H9 (cell line): ENCODE data around the gene PLA2G5. TPM values are rescaled to one million over a fixed set of nuclear protein-coding genes. Genes with fewer than 3 reads are reported as not detected.
"Not testable (repeated sequence)": the region's sequence is repeated elsewhere in the genome, so short reads cannot be mapped to it uniquely, and the experiment has no call there.

Source experiments
- DNase-seq: peaks from one replicate; pipeline ENCODE4 v3.0.0-alpha.2; 2017
- H2AFZ ChIP-seq: one replicate; pipeline ENCODE4 v1.6.1; 2013; ENCODE audit warnings: mild to moderate bottlenecking, low read length, control low read depth, moderate library complexity
- H2AK5ac ChIP-seq: 2 replicates; pipeline ENCODE4 v1.6.1; 2013; ENCODE audit warnings: low read length, control low read depth, mixed read lengths; ENCODE audit not compliant: insufficient read length
- H2BK120ac ChIP-seq: one replicate; pipeline ENCODE4 v1.6.1; 2013; ENCODE audit warnings: low read depth, mild to moderate bottlenecking, low read length, control low read depth, inconsistent platforms; ENCODE audit not compliant: poor library complexity, severe bottlenecking
- H2BK12ac ChIP-seq: 2 replicates; pipeline ENCODE4 v1.6.1; 2013; ENCODE audit warnings: low read length, control low read depth, mixed read lengths, low read depth; ENCODE audit not compliant: insufficient read length
- H2BK15ac ChIP-seq: 2 replicates; pipeline ENCODE4 v1.6.1; 2013; ENCODE audit warnings: low read depth, low read length, control low read depth
- H2BK20ac ChIP-seq: one replicate; pipeline ENCODE4 v1.6.1; 2013; ENCODE audit warnings: low read depth, mild to moderate bottlenecking, low read length, control low read depth, inconsistent platforms; ENCODE audit not compliant: poor library complexity, severe bottlenecking
- H2BK5ac ChIP-seq: 2 replicates; pipeline ENCODE4 v1.6.1; 2013; ENCODE audit warnings: low read length, control low read depth, mixed read lengths; ENCODE audit not compliant: insufficient read length
- H3K14ac ChIP-seq: 2 replicates; pipeline ENCODE4 v1.6.1; 2013; ENCODE audit warnings: low read length, control low read depth; ENCODE audit not compliant: insufficient read depth
- H3K18ac ChIP-seq: 2 replicates; pipeline ENCODE4 v1.6.1; 2013; ENCODE audit warnings: low read depth, mild to moderate bottlenecking, mixed read lengths, low read length, control low read depth; ENCODE audit not compliant: insufficient read length
- H3K23ac ChIP-seq: 2 replicates; pipeline ENCODE4 v1.6.1; 2013; ENCODE audit warnings: low read length, control low read depth, mixed read lengths, low read depth; ENCODE audit not compliant: insufficient read length
- H3K23me2 ChIP-seq: 2 replicates; pipeline ENCODE4 v1.6.1; 2013; ENCODE audit warnings: low read depth, mild to moderate bottlenecking, mixed read lengths, low read length, control low read depth; ENCODE audit not compliant: insufficient read length, poor library complexity, severe bottlenecking
- H3K27ac ChIP-seq: 2 replicates; pipeline ENCODE4 v1.5.1; 2013; ENCODE audit warnings: low read length, control low read depth, mixed read lengths, low read depth; ENCODE audit not compliant: insufficient read length
- H3K27me3 ChIP-seq: 2 replicates; pipeline ENCODE4 v1.6.1; 2013; ENCODE audit warnings: low read length, control low read depth, inconsistent platforms; ENCODE audit not compliant: insufficient read depth
- H3K4ac ChIP-seq: 2 replicates; pipeline ENCODE4 v1.6.1; 2013; ENCODE audit warnings: low read depth, mild to moderate bottlenecking, control low read depth, inconsistent platforms, low read length, moderate library complexity
- H3K4me1 ChIP-seq: 2 replicates; pipeline ENCODE4 v1.6.1; 2013; ENCODE audit warnings: low read length, control low read depth, inconsistent platforms; ENCODE audit not compliant: insufficient read depth
- H3K4me2 ChIP-seq: 2 replicates; pipeline ENCODE4 v1.6.1; 2013; ENCODE audit warnings: low read length, control low read depth, mixed read lengths; ENCODE audit not compliant: insufficient read length, insufficient read depth
- H3K56ac ChIP-seq: 2 replicates; pipeline ENCODE4 v1.6.1; 2013; ENCODE audit warnings: low read depth, mild to moderate bottlenecking, mixed read lengths, low read length, control low read depth; ENCODE audit not compliant: insufficient read length
- H3K79me1 ChIP-seq: 2 replicates; pipeline ENCODE4 v1.6.1; 2013; ENCODE audit warnings: low read depth, mild to moderate bottlenecking, moderate library complexity, low read length, control low read depth, inconsistent platforms; ENCODE audit not compliant: insufficient read depth, poor library complexity, severe bottlenecking
- H3K79me2 ChIP-seq: 2 replicates; pipeline ENCODE4 v1.6.1; 2013; ENCODE audit warnings: low read length, control low read depth, inconsistent platforms; ENCODE audit not compliant: insufficient read depth
- H3K9ac ChIP-seq: 2 replicates; pipeline ENCODE4 v1.6.1; 2013; ENCODE audit warnings: low read length, control low read depth, mixed read lengths; ENCODE audit not compliant: insufficient read length; ENCODE audit errors: extremely low read depth
- H3K9me3 ChIP-seq: one replicate; pipeline ENCODE4 v1.6.1; 2013; ENCODE audit warnings: low read depth, low read length, inconsistent platforms; ENCODE audit not compliant: control insufficient read depth
- H3T11ph ChIP-seq: one replicate; pipeline ENCODE4 v1.6.1; 2013; ENCODE audit warnings: mild to moderate bottlenecking, low read length, control low read depth, inconsistent platforms
- H4K20me1 ChIP-seq: one replicate; pipeline ENCODE4 v1.6.1; 2013; ENCODE audit not compliant: control insufficient read depth, insufficient read length, insufficient read depth
- H4K5ac ChIP-seq: 2 replicates; pipeline ENCODE4 v1.6.1; 2013; ENCODE audit warnings: low read depth, mild to moderate bottlenecking, mixed read lengths, low read length, control low read depth; ENCODE audit not compliant: insufficient read length
- H4K8ac ChIP-seq: replicated peaks from 2 replicates; pipeline ENCODE4 v1.6.1; 2013; ENCODE audit warnings: low read length, control low read depth, mixed read lengths, low read depth; ENCODE audit not compliant: insufficient read length
- H4K91ac ChIP-seq: 2 replicates; pipeline ENCODE4 v1.6.1; 2013; ENCODE audit warnings: low read depth, mild to moderate bottlenecking, moderate library complexity, mixed read lengths, low read length, control low read depth; ENCODE audit not compliant: insufficient read length
- H3K27ac Mint-ChIP-seq, 3 experiments: 2 replicates in 2 of 3; 3 replicates in 1 of 3; pipeline ENCODE4 v1.8.0; 2020 to 2021; ENCODE audit warnings: mixed read lengths in 3 of 3, mild to moderate bottlenecking in 1 of 3, moderate library complexity in 1 of 3
- H3K27me3 Mint-ChIP-seq: 2 replicates; pipeline ENCODE4 v1.8.0; 2021; ENCODE audit warnings: low read depth, mild to moderate bottlenecking, moderate library complexity, mixed read lengths
- H3K36me3 Mint-ChIP-seq, 3 experiments: 2 replicates in 2 of 3; 3 replicates in 1 of 3; pipeline ENCODE4 v1.8.0; 2020 to 2021; ENCODE audit warnings: low read depth in 3 of 3, mixed read lengths in 3 of 3; ENCODE audit not compliant: insufficient read depth in 1 of 3
- H3K4me1 Mint-ChIP-seq, 2 experiments: 2 replicates each; pipeline ENCODE4 v1.8.0; 2020; ENCODE audit warnings: mixed read lengths in 2 of 2
- H3K4me3 Mint-ChIP-seq, 2 experiments: 2 replicates in 1 of 2; 3 replicates in 1 of 2; pipeline ENCODE4 v1.8.0; 2020 to 2021; ENCODE audit warnings: mild to moderate bottlenecking in 2 of 2, mixed read lengths in 2 of 2, moderate library complexity in 1 of 2
- H3K9me3 Mint-ChIP-seq, 2 experiments: 2 replicates in 1 of 2; 3 replicates in 1 of 2; pipeline ENCODE4 v1.8.0; 2020; ENCODE audit warnings: mild to moderate bottlenecking in 2 of 2, mixed read lengths in 2 of 2, moderate library complexity in 1 of 2
- CTCF ChIP-seq: fragments of 200-600 bp; sonication (generic); conservative IDR thresholded peaks from 3 replicates; pipeline ENCODE4 v1.8.0; 2021; ENCODE audit warnings: antibody characterized with exemption, mild to moderate bottlenecking
- whole genome bisulfite sequencing: extraction: QIAGEN DNeasy Blood & Tissue Kit; methylation state at CpG from one replicate; pipeline ENCODE4 v1.1.7; 2013; ENCODE audit warnings: missing lambda C conversion rate, low lambda C conversion rate, mixed read lengths; ENCODE audit not compliant: insufficient read length; ENCODE audit errors: extremely low coverage; 5-methylcytosine and 5-hydroxymethylcytosine counted together
- total RNA-seq: library from RNA; stranded (reverse); gene quantifications from 2 replicates; pipeline ENCODE4 v1.2.1, GENCODE V29; 2021

The PLA2G5 gene
- total RNA-seq, 1 experiment from 2014 or later = not detected

- H3K4ac ChIP-seq = no peak overlapping the region
- WGBS = no CpG with 5 or more reads among the region's 10 CpGs
Measured at GRCh38 chr1:20126806-20127440, 56.9 kb downstream of the PLA2G5 start.

GRCh38 chr1:20130518-20130917 is 60.5 kb downstream of the PLA2G5 start:
- no CpG with 5 or more reads among the region's 3 CpGs for WGBS
- H2AK5ac ChIP-seq, H2BK12ac ChIP-seq, H3K4me2 ChIP-seq, H3K56ac ChIP-seq, DNase-seq, H3K27ac ChIP-seq, H2BK15ac ChIP-seq, H3K9ac ChIP-seq, H3K9me3 ChIP-seq, H3T11ph ChIP-seq, H3K79me1 ChIP-seq, H4K8ac ChIP-seq, H3K36me3 Mint-ChIP-seq, H3K4ac ChIP-seq, H3K14ac ChIP-seq, H3K4me1 Mint-ChIP-seq, H2BK5ac ChIP-seq, H4K20me1 ChIP-seq, H4K91ac ChIP-seq, H3K4me1 ChIP-seq, H4K5ac ChIP-seq, H2BK120ac ChIP-seq, H3K27me3 ChIP-seq, H2AFZ ChIP-seq, H3K18ac ChIP-seq, H3K23me2 ChIP-seq, H3K23ac ChIP-seq, H2BK20ac ChIP-seq, H3K79me2 ChIP-seq, H3K27ac Mint-ChIP-seq, H3K27me3 Mint-ChIP-seq, H3K4me3 Mint-ChIP-seq: not testable (repeated sequence)
- peaks cover 3 to 11% of the 10 kb centered on the region in 2 experiments; a peak in 2 of 5 replicates for H3K9me3 Mint-ChIP-seq

More at GRCh38 chr1:20126806-20127440, 56.9 kb downstream of the PLA2G5 start:
- Histone ChIP-seq H3K9ac (no peak overlapping the region), H2BK5ac (no peak overlapping the region), H3K4me1 (no peaks in the 10 kb centered on the region), H4K20me1 (no peaks in the 10 kb centered on the region), H2BK15ac (no peak overlapping the region), H2BK12ac (no peak overlapping the region), H3K4me2 (no peak overlapping the region), H3K9me3 (no peaks in the 10 kb centered on the region), H2AK5ac (no peak overlapping the region), H4K5ac (no peak overlapping the region), H2BK20ac (no peak overlapping the region), H4K91ac (no peak overlapping the region), H3T11ph (no peak overlapping the region), H3K23ac (no peak overlapping the region), H3K27me3 (no peaks in the 10 kb centered on the region), H3K14ac (no peak overlapping the region), H3K56ac (no peak overlapping the region), H2BK120ac (no peak overlapping the region), H3K23me2 (no peaks in the 10 kb centered on the region), H3K79me1 (no peaks in the 10 kb centered on the region), H3K27ac (no peak overlapping the region), H3K79me2 (no peaks in the 10 kb centered on the region), H3K18ac (no peak overlapping the region), H4K8ac (no peak overlapping the region), H2AFZ (no peak overlapping the region)
- TF ChIP-seq CTCF = no peak
- H3K27ac Mint-ChIP-seq = no peak overlapping the region; a peak in 1 of 7 replicates
- peaks cover 4% of the 10 kb centered on the region in 2 experiments; a peak in 3 of 4 replicates for H3K4me1 Mint-ChIP-seq
- peaks cover 3 to 10% of the 10 kb centered on the region in 2 experiments; a peak in 2 of 5 replicates for H3K9me3 Mint-ChIP-seq
- DNase-seq = no peak
- peaks cover 0 to 2% (median 0%) of the 10 kb centered on the region in 3 experiments; a peak in 1 of 7 replicates for H3K36me3 Mint-ChIP-seq
- peaks cover 2% of the 10 kb centered on the region for H3K27me3 Mint-ChIP-seq
- no peak overlapping the region for H3K4me3 Mint-ChIP-seq
